RWPE2 (cell line): ENCODE measurements around the gene KRTAP17-1.
A peak's percentile ranks its signal among the peaks of the same experiment; 100 is the strongest.

ENCODE experiments used
- ATAC-seq: fragments of 200-7000 bp; cut with Tn5 transposase; 3 replicates; pipeline ENCODE4 v1.9.1; 2021; ENCODE audit warnings: low read depth
- DNase-seq: peaks from one replicate; pipeline ENCODE4 v3.0.0-alpha.2; 2020; ENCODE audit warnings: low spot score
- H3K27ac ChIP-seq: fragments of 450-650 bp; 2 replicates; pipeline ENCODE4 v1.5.1; 2017; ENCODE audit warnings: mild to moderate bottlenecking; ENCODE audit not compliant: poor library complexity, severe bottlenecking
- H3K27me3 ChIP-seq: fragments of 250-450 bp; sonication (Bioruptor Pico); 2 replicates; pipeline ENCODE4 v1.5.1; 2021; ENCODE audit warnings: mild to moderate bottlenecking, moderate library complexity; ENCODE audit not compliant: insufficient read depth, poor library complexity, severe bottlenecking
- H3K36me3 ChIP-seq: fragments of 250-450 bp; sonication (Bioruptor Pico); 2 replicates; pipeline ENCODE4 v1.5.1; 2020; ENCODE audit warnings: low read depth, mild to moderate bottlenecking, moderate library complexity
- H3K4me1 ChIP-seq: fragments of 250-450 bp; sonication (Bioruptor Pico); 2 replicates; pipeline ENCODE4 v1.5.1; 2021; ENCODE audit warnings: mild to moderate bottlenecking, moderate library complexity; ENCODE audit not compliant: insufficient read depth, poor library complexity, severe bottlenecking
- H3K4me3 ChIP-seq: fragments of 250-450 bp; sonication (Bioruptor Pico); 2 replicates; pipeline ENCODE4 v1.5.1; 2021; ENCODE audit warnings: mild to moderate bottlenecking, moderate library complexity; ENCODE audit not compliant: severe bottlenecking
- H3K9me3 ChIP-seq: fragments of 250-450 bp; sonication (Bioruptor Pico); 2 replicates; pipeline ENCODE4 v1.5.1; 2021; ENCODE audit warnings: mild to moderate bottlenecking, moderate library complexity; ENCODE audit not compliant: severe bottlenecking
- TF ChIP-seq, protein P1 (sequence below): fragments of 450-650 bp; IDR thresholded peaks from one replicate; pipeline ENCODE4 v1.5.1; 2017; ENCODE audit warnings: mild to moderate bottlenecking, moderate library complexity; ENCODE audit not compliant: poor library complexity, severe bottlenecking

The KRTAP17-1 gene

DNA sequence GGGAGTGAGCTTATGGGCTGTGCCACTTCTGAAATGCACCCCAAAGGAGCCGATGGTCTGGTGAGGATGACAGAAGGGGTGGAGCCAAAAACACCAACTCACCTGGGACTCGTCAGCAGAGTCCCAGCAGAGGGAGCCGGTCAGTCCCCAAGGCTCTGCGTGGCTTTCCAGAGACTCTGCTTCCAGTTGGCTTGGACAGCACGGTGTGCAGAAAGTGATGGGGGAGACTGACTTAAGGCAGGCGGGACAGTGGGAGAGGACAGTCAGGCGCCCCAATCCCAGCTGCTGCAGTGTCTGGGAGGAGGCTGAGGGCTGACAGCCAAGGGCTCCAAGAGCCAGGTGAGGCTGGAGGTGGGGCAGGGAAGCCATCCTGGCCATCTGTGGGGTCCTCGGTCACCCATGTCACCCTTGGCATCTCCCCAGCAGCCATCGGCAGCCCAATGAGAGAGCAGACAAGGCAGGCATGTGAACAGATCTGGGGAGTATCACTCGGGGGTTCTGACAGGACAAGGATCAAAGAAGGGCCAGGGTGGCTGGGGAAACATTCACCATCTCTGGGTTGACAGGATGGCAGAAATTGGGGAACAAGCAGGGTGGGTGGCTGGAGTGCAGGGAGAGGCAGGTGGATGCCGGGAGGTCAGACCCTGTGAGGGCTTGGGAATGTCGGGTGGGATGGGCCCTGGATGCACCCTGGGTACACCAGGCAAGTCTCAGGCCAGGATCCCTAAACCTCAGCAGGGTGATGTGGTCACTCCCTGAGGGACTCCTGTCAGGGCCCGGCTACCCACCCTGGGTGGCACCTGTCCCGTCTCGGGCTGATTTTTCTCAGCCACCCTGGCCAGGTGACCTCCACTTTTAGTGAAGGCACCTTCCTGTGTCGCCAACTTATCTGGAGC is 8.9 kb upstream of the KRTAP17-1 start:
- H3K4me1 ChIP-seq, result no peaks in the 10 kb centered on the region
- H3K27ac ChIP-seq, result no peak overlapping the region
- ATAC-seq, result peak; percentile 68
- H3K27me3 ChIP-seq, result no peaks in the 10 kb centered on the region
- no peak for DNase-seq
- TF ChIP-seq, protein P1, sequence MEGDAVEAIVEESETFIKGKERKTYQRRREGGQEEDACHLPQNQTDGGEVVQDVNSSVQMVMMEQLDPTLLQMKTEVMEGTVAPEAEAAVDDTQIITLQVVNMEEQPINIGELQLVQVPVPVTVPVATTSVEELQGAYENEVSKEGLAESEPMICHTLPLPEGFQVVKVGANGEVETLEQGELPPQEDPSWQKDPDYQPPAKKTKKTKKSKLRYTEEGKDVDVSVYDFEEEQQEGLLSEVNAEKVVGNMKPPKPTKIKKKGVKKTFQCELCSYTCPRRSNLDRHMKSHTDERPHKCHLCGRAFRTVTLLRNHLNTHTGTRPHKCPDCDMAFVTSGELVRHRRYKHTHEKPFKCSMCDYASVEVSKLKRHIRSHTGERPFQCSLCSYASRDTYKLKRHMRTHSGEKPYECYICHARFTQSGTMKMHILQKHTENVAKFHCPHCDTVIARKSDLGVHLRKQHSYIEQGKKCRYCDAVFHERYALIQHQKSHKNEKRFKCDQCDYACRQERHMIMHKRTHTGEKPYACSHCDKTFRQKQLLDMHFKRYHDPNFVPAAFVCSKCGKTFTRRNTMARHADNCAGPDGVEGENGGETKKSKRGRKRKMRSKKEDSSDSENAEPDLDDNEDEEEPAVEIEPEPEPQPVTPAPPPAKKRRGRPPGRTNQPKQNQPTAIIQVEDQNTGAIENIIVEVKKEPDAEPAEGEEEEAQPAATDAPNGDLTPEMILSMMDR, result peak; percentile 45
- peaks cover 2% of the 10 kb centered on the region for H3K9me3 ChIP-seq
- H3K36me3 ChIP-seq, result no peaks in the 10 kb centered on the region
- no peak overlapping the region for H3K4me3 ChIP-seq

DNA sequence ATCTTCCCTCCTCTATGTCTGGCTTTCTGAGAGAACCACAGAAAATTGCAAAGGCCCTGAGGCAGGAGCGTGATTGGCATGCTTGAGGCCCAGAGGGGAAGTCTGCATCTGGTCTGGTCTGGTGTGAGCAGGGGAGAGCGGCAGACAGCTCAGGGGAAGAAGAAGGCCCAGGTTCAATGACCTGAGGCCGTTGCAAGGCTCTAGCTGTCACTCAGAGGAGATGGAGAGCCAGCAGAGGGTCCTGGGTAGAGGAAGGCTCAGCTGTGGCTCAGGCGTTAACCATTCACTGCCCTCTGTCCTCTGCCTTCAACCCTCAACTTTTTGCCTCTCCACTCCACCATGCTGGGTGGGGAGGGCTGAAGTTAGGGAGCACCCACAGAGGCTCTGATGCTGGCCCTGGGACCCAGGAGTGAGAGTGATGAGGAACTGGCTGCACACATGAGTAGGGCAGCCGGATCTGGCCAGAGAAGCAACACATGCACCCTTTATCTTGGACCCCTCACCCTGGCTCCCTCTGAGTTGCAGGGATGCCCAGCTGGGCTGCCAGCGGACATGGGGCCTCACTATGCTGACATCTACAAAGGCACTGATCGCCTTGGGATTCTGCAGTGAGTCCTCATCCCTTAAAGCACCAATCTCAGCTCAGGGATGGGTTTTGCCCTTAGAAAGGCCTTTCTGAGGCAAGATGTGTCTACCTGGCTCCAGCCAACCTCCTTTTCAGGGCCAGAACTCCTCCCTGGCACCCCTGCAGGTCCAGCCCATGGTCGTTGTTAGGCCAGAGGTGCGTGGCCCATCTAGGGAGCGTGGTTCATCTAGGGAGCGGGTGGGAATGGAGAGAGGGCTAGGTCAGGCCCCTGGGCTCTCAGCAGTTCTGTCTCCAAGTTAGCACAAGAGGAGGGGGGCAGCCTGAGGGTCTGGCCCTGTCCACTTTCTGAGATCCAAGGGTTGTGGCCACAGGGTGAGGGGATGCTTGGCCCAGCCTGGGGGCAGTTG is 7.7 kb upstream of the KRTAP17-1 start:
- Histone ChIP-seq H3K4me1 (peaks cover 4% of the 10 kb centered on the region), H3K4me3 (no peak overlapping the region), H3K36me3 (no peaks in the 10 kb centered on the region), H3K9me3 (peaks cover 6% of the 10 kb centered on the region), H3K27ac (no peak overlapping the region), H3K27me3 (no peaks in the 10 kb centered on the region)
- TF ChIP-seq, protein P1, result no peak
- no peak for ATAC-seq
- DNase-seq, result no peak

- H3K4me3 ChIP-seq, result no peak overlapping the region
- TF ChIP-seq, protein P1, result peak; percentile 95
- peaks cover 6% of the 10 kb centered on the region for H3K9me3 ChIP-seq
- no peaks in the 10 kb centered on the region for H3K36me3 ChIP-seq
- H3K4me1 ChIP-seq, result peaks cover 4% of the 10 kb centered on the region
- H3K27me3 ChIP-seq, result no peaks in the 10 kb centered on the region
- no peak overlapping the region for H3K27ac ChIP-seq
- DNase-seq (no peak), ATAC-seq (peak; percentile 64)
Measured at GRCh38 chr17:41322094-41322902, 6.8 kb upstream of the KRTAP17-1 start.

DNA sequence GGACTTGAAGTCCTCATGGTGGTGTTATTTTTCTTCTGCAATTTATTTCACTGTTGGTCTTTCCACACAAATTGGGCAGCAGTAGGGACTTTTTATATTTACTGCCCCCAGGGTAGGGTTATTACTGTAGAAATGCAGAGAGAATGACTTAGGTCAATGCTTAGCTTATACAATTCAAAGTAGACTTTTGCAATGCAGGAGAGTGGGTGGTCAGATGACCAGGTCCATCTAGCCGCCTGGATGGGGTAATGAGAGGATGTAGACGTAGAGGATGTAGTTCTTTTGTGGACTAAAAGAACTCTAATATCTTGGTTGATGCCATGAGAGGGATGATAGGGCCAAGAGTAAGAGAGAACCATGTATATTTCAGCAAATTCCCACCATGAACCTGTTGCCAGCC is 2.7 kb upstream of the KRTAP17-1 start:
- ATAC-seq (no peak), DNase-seq (no peak)
- Histone ChIP-seq H3K27me3 (no peaks in the 10 kb centered on the region), H3K36me3 (no peaks in the 10 kb centered on the region), H3K4me1 (peaks cover 4% of the 10 kb centered on the region), H3K27ac (no peak overlapping the region), H3K4me3 (no peak overlapping the region), H3K9me3 (peaks cover 6% of the 10 kb centered on the region)
- TF ChIP-seq, protein P1, result no peak
